EL (cell line): ENCODE results near the gene TECR.
A peak's percentile ranks its signal among the peaks of the same experiment; 100 is the strongest.
"Not testable (repeated sequence)": the region's sequence is repeated elsewhere in the genome, so short reads cannot be mapped to it uniquely, and the experiment has no call there.

ENCODE experiments used
- DNase-seq: peaks from one replicate; pipeline ENCODE4 v3.0.0-alpha.2; 2016

The TECR gene

DNA sequence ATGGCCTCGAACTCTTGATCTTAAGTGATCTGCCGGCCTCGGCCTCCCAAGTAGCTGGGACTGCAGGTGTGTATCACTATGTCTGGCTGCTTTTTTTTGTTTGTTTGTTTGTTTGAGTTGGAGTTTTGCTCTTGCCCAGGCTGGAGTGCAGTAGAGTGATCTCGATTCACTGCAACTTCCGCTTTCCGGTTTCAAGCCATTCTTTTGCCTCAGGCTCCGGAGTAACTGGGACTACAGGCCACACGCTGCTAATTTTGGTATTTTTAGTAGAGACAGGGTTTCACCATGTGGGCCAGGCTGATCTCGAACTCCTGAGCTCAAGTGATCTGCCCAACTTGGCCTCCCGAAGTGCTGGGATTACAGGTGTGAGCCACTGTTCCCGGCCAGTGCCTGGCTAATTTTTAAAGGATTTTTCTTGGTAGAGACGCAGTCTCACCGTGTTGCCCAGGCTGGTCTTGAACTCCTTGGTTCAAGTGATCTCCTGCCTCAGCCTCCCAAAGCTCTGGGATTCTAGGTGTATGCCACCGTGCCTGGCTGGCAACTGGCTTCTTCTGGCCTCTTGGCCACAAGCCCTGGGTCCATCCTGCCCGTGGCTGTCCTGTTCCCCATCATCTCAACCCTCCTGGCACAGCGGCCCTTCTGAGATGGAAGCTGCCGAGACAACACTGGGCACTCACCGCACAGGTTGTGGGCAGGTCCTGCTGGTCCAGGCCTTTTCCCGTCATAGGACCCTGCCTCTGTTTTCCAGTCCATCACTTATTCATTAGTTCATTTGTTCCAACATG lies 11.5 kb downstream of the TECR start:
- no peak for DNase-seq

DNA sequence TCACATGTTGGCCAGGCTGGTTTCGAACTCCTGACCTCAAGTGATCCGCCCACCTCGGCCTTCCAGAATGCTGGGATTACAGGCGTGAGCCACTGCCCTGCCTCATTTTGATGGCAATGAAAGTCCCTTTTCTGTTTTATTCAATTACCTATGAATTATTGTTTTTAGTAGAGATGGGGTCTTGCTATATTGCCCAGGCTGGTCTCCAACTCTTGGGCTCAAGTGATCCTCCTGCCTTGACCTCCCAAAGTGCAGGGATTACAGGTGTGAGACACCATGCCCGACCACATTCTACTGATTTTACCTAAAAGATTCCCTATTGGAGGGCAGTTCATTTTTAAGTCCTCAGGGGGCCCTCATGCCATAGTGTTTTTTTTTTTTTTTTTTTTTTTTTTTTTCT lies 12.6 kb downstream of the TECR start:
- DNase-seq, result not testable (repeated sequence)

DNA sequence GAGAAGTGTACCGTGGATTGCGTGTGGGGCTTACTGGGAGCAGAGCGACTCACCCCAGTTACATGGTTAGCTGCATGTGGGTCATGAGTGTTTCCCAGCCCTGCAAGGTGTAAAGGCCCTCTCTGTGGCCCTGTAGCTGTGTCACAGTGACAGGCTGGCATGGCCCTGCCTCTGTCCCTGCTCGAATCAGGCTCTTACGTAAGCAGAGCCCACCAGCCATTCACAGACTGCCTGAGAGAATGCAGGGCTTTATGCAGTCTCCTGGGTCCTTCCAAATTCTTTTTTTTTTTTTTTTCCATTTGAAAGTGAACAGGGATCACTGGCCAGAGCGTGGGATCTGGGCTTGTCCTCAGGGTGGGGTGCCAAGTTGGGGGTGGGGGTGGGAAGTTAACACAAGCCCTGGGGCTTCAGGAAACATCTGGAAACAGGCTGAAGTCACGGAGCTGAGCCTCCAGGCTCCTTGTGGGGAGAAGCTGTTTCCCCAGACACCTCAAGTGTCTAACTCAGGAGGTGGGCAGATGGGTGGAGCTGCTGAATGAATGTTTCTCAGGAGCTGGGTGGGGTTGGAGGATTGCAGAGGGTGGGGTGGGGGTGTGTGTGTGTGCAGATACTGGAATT lies 13.4 kb downstream of the TECR start:
- peak; percentile 34 for DNase-seq

DNA sequence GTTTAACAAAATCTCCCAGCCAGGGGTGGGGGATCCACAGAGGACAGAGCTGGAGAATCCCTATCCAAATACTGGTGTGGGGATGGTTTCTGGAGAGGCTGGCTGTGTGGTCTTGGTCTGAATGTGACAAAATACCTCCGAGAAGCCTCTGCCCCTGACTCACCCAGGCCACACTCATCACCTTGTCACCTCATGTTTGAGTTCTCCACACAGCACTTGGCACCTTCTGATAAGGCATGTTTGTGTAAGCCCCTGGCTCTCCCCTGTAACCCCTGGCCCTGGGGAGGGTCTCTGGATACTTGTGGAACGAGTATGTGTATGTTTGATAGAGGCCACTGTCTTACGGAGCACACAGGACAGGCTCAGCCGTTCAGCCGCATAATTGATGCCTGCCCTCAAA lies 14.7 kb downstream of the TECR start:
- DNase-seq, result no peak

DNA sequence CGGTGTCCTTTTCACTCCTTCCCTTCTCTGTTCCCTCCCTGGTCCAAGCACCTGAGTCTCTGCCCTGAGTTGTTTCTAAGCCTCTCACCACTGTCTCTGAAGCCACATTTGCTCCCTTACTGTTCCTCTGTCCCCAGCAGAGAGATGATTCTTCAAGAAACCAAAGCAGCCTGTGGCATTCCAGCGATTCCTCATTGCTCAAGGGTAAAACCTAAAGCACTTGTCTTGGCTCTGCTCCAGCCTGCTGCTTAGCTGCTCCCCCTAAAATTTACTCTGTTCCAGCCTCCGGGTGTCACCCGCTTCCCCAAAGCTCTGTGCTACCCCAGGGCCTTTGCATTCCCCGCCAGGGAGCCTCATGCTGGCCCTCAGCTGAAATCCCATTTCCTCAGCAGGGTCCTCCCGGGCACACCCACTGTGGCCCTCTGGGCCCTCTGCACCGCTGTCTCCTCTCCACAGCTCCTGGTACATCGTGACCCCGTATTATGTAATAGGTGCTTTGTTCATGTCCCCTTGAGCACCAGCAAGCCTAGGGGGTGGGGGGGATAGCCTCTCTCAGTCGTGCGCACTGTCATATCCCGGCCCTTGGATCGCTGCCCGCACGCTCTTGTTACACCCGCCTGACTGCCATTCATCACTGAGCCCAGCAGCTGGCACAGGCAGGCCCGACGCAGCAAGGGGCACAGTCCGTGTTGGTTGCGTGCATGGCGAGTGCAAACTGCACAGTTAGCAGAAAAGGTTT lies 15.8 kb downstream of the TECR start:
- DNase-seq, result no peak

DNA sequence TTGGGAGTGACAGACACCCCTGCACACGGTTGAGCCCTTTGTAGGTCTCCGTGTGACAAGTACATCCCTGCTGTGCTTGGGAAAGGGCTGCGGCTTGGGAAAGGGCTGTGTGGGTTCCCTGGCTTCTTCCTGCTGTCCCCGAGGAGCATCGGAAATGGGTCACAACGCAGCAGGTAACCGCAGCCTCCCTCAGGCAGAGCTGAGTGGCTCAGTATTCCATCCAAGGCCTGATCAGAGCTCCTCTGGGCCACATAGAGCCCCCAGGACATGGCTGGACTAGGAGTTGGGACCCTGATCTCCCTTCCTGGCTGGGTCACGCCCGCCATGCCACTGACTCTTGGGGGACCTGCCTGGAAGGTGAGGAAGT lies 16.3 kb downstream of the TECR start:
- DNase-seq, result no peak

DNA sequence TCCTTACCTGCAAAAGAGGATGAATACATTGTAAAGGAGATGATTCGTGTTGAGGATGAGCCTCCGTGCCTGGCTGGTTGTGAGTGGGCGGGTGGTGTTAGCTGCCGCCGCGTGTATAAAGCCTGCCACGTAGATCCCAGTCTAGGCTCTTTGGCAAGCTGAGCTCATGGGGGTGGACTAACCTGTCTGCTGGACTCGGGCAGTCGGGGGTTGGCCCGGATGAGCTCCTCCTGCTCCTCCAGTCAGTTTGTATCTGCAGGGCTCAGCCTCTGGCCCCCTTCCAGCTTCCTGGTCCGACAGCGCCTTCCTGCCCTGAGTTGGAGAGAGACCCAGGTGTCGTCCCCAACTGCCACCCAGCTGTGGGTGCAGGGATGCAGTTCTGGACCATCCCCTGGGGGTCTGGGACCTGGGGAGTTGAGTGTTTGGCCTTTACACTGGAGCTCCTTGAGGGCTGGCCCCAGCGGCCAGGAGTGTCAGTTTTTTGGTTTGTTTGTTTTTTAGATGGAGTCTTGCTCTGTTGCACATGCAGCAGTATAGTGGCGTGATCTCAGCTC lies 20.9 kb downstream of the TECR start:
- DNase-seq, result no peak

DNA sequence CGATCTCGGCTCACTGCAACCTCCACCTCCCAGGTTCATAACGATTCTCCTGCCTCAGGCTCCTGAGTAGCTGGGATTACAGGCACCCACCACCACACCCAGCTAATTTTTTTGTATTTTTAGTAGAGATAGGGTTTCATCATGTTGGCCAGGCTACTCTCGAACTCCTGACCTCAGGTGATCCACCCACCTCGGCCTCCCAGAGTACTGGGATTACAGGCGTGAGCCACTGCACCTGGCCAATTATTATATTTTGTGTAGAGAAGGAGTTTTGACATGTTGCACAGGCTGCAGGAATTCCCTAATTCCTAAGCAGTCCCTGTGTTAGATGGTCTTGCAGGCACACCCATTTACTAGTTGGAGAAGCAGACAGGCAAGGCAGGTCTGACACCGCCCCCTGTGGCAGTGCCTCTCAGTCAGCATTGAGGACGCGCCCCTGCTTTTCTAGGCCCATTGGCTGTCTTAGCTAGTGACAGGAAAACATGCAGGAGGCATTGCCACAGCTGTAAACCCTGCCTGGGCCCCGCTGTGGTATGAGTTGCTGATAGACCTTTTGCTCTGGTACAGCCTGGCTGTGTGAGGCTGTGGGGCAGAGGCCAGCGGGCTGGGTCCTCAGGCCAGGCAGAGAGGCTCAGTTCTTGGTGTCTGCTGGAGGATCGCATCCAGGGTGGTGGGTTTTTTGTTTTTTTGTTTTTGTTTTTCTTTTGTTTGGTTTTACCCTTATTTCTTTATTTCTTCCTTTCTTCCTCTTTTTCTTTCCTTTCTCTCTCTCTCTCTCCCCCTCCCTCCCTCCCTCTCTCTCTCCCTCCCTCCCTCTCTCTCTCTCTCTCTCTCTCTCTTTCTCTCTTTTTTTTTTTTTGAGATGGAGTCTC lies 22.0 kb downstream of the TECR start:
- peak; percentile 33 for DNase-seq

DNA sequence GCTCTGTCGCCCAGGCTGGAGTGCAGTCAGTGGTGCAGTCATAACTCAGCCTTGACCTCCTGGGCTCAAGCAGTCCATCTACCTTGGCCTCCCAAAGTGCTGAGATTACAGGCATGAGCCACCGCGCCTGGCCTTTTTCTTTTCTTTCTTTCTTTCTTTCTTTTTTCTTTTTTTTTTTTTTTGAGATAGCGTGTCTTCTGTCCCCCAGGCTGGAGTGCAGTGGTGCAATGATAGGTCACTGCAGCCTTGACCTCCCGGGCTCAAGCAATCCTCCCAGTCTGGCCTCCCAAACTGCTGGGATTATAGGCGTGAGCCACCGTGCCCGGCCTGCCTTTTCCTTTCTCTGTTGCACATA lies 22.6 kb downstream of the TECR start:
- DNase-seq, result not testable (repeated sequence)

DNA sequence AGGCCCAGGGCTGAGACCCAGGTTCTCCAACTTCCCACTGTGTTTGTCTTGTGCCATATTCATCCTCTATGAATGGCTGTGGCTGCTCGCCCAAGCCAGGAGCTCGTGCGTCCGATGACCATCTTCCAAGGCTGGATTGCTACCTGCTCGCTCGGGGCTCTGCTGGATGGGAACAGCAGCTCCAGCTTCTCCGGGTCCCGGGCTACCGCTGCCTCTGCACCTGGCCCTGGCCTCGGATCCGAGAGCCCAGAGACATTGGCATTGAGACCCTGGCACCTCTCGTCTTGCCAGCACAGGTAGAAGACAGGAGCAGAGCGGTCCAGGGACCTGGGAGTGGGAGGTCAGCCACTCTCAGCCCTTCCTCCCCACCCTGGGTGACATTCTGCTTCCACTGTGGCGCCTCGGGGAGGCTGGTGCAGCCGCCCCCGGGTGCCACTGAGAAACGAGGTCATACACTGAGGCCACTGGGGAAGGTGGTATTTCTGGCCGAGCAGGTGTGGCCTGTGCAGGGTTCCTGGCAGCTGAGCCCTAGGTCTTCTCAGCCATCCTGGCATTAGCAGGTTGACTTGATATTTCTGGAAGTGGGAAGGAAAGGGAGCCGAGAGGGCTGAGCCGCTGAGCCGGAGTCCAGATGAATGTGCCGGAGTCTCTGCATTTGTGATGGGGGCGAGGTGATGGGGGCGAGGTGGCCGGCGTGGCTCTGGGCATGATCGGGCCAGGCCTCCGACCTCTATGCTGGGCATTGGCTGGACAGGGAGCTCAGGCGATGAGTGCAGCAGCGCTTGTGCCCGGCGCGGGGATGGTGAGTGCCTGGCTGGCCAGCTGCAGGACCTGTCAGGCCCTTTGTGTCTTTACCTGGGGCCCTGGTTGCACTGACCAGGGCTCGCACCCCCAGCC lies 23.9 kb downstream of the TECR start:
- no peak for DNase-seq

DNA sequence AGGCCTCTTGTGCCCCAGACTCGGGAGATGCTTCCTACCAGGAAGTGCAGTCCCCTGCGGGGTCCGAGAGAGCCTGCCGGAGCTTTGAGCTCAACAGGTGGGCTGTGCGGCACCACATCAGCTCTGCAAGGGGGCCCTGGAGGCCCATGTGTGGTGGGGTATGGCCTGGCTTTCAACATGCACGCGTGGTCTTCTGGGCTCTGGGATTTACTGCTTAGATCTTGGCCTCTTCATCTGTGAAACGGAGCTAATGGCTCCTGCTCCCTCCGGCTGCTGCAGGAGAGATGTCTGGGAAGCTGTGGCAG lies 24.5 kb downstream of the TECR start:
- DNase-seq, result no peak

DNA sequence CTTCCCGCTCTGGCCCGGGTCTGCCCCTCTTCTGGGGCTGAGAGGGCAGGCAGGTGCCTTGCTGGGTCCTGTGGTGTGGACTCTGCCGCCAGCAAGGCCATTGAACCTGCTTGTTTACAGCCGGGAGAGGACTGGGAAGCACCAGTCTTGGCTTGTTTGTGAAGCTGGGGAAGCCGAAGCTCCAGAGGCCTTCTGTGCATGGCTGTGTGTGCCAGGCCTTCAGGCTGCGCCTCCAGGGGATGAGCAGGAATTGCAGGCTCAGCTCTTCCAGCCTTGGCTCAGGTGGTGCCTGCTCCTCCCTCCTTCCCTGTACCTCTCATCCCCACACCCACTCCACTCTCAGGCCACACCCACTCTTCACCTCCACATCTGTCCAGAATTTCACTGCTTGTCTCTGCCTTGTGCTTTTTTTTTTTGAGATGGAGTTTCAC lies 25.0 kb downstream of the TECR start:
- no peak for DNase-seq

DNA sequence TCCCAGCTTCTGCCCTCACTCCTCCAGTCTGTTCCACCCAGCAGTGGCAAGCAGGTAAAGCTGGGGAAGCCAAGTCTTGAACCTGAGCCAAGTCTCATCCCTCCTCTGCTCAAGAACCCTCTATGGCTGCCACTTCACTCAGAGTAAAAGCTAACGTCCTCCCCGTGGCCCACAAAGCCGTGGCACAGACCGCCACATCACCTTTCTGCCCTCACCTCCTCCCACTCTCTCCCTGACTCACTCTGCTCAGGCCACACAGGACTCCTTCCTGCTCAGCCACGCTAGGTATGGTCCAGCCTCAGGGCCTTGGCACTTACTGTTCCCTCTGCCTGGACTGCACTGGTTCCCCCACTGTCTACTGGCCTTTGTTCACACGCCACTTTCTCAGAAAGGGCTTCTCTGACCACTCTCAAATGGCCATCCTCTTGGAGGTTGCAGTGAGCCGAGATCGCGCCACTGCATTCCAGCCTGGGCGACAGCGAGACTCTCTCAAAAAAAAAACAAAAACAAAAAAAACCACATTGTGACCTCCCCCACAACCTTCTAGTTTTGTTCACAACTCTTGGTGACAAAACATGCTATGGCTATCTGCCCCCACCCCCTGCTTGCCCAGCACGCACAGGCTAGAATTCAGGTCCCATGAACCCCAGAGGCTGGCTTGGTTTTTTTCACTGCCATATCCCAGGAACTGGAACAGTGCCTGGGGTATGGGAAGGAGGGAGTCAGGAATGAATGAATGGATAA lies 26.7 kb downstream of the TECR start:
- DNase-seq, result peak; percentile 48

DNA sequence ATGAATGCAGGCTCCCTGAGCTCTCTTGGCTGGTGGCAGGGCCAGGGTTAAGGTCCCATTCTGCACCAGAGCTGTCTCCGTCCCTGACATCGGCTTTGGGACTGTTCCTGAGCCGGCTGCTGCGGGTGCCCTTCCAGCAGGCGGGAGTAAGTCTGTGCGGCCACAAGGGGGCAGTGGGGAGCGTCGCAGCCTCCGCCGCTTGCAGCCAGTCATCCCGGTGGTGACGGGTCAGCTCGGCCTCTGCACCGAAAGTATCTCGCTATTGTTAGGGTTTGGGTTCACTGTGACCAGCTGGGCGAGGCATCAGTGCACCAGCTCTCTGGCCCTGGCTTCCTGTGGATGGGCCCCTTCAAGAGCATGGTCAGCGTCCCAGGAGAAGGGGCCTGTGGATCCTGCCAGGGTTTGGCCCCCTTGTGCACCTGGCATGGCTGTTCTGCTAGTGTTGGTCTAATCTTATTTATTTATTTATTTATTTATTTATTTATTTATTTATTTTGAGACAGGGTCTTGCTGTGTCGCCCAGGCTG lies 27.3 kb downstream of the TECR start:
- peak; percentile 76 for DNase-seq

DNA sequence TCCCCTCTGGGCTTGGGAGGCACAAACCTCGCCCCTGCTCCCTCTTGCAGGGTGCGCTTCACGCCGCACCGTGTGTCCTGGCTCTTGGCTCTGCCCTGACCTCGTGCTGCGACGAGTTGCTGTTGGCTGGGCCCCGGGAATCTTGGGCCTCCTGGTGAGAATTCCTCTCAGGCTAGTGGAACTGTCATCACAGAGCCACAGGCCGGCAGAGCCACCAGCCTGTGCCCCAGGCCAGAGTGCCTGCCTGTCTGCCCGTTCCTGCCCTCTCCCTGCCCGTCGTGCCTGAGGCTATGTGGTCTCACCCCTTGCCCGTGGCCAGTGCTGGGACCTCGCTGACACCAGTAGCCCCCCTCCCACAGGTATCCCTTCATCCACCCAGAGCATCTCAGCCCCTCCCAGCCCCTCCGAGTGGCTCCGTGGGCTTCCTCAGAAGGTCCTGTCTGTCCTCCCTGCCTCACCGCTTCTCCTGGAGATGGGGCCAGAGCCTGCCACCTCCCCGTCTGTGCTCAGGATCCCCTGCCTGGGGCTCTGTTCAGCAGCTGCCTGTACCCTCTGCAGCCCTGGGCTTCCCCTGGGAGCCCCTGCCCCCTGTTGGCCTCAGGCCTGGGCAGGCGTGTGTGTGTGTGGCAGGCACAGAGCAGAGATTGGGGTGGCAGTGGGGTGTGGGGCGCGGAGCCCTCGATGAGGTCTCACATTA lies 29.1 kb downstream of the TECR start:
- no peak for DNase-seq

DNA sequence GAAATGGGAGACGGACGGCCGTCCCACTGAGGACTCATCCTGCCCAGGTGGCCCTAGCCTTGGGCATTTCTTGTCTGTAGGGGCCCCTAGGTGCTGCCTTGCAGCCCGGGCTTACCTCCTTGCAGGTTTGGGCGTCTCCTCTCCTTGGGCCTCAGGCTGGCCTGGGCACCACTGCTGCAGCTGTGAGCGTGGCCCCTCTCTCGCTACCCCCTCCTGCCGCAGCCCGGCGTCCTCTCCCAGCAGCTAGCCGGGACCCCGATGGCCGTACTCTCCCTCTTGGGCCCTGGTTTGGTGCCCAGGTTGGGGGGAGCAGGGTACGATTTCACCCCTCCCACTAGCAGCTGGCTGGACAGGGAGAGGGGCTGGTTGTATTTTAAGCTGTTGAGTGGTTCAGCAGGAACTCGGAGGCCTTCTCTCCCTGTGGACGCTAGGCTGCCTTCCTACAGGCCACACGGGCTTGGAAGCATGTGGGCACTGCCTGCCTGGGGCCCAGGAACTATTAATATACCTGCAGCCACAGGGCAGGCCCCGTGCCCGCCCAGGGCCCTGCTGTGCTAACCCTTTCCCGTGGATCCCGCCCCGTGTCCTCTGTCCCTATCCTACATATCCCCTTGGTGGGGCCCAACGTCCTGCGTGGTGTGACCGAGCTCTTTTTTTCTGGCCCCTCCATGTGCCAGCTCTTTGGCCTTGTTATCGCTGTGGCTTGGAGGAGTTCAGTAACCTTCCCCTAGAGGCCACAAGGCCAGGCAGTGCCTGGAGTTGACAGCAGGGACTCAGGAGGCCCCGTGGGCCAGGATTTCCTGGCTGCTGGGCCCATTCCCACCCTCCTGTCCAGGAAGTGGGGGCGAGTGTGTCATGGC lies 30.8 kb downstream of the TECR start:
- DNase-seq, result no peak

DNA sequence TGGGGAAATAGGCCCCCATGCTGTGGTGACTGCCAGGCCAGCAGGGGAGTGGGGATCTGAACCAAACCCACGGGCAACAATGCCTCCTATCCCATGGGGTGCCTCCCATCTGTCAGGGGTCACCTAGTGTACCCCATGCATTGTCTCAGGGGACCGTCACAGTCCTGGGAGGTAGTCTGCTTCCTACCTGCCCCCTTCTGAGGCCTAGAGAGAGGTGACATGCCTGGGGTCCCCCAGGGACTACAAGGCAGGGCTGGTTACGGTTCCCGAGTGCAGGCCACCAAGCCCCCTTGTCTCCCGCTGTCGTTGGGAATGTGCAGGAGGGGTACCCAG lies 31.3 kb downstream of the TECR start:
- DNase-seq, result no peak

DNA sequence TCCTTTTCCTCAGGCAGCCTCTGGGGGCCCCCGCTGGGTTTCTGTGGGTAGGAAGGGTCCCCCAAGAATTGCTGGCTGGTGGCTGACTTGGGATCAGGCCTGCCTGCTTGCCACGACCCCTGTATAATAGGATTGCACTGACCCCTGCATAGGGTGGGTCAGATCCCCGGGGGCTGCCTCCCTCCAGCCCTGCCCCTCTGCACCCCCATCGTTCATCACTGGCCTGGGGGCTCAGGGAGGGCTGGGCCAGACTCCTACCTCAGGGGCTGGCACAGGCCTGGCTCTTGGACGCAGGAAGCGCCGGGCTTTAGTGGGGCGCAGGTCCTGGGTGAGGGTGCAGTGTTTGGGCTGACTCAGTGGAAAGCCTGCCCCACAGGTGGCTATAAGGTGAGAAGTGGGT lies 31.9 kb downstream of the TECR start:
- DNase-seq, result no peak

DNA sequence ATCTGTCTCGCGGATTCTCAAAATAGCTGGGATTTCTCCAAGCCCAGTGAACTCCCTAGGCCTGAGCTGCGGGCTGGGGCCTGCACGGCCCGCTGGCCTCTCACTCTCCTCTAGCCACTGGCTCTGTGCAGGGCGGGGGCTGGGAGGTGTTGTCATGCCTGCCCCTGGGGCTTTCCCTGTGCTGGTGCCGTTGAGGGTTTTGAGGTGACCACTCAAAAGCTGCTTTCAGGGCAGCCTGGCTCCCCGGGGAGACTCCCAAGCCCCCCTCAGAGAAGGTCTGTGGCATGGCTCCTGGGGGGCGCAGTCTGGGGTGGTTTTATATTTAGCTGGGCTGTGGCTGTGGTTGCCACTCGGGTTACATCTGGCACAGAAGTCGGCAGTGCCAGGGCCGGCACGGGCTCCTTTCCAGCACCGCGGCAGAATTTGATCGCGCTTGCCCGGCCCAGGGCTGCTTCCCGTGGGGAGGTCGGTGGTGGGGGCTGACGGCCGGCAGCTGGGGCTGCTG lies 32.5 kb downstream of the TECR start:
- no peak for DNase-seq
